Fibroblast of pulmonary artery (primary cell): ENCODE data around the gene MTCL3.

ENCODE experiments used
- DNase-seq: peaks from one replicate; pipeline ENCODE4 v3.0.0-alpha.2; 2010; ENCODE audit warnings: low read depth
- H3K4me3 ChIP-seq: replicated peaks from 2 replicates; pipeline ENCODE4 v1.5.1; 2011; ENCODE audit warnings: low read depth, mild to moderate bottlenecking, control low read depth, low read length, moderate library complexity
- TF ChIP-seq, protein P1 (sequence below): IDR thresholded peaks from 2 replicates; pipeline ENCODE4 v1.5.1; 2011; ENCODE audit warnings: mild to moderate bottlenecking, control low read depth, low read length, inconsistent platforms; ENCODE audit errors: missing control alignments

The MTCL3 gene

DNA sequence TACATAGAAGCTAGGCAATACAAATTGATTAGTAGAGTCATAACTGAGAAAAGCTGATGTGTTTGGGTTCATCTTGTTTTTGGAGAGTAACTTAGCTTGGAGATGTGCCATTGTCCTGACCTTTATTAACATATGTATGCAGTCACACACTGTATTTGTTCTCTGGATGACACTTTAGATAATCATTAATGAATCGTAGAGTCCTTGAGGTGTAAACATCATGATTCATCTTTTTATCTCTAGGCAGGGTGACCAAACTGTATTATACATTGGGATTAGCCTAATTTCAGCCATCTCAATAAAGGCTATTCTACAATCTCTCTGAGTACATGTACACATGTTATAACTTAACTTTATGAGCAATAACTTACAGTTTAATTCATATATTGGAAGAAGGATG, 3.6 kb upstream of the MTCL3 start:
- no peak for DNase-seq
- no peak overlapping the region for H3K4me3 ChIP-seq
- TF ChIP-seq, protein P1, sequence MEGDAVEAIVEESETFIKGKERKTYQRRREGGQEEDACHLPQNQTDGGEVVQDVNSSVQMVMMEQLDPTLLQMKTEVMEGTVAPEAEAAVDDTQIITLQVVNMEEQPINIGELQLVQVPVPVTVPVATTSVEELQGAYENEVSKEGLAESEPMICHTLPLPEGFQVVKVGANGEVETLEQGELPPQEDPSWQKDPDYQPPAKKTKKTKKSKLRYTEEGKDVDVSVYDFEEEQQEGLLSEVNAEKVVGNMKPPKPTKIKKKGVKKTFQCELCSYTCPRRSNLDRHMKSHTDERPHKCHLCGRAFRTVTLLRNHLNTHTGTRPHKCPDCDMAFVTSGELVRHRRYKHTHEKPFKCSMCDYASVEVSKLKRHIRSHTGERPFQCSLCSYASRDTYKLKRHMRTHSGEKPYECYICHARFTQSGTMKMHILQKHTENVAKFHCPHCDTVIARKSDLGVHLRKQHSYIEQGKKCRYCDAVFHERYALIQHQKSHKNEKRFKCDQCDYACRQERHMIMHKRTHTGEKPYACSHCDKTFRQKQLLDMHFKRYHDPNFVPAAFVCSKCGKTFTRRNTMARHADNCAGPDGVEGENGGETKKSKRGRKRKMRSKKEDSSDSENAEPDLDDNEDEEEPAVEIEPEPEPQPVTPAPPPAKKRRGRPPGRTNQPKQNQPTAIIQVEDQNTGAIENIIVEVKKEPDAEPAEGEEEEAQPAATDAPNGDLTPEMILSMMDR, result no peak

- DNase-seq, result peak; percentile 44
- H3K4me3 ChIP-seq, result no peak overlapping the region
- TF ChIP-seq, protein P1, result no peak
These were observed 931 bp upstream of the MTCL3 start for GRCh38 chr6:127520066-127520465.

DNA sequence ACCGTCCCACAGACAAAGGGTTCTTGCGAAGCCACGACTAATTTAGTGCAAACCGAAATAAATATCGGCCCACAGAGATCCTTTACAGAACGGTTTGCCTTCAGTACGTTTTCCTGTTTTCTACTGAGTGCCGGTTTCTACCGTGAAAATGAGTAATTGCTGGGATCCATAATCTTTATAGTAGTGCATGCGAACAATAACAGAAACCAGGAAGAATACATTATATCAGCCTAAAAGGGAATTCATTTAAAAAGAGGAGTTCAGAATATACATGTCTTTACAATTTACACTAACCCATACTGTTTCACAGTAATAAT, 292 bp upstream of the MTCL3 start:
- no peak for DNase-seq
- H3K4me3 ChIP-seq, result peak overlapping the region; percentile 47
- TF ChIP-seq, protein P1, result no peak

GRCh38 chr6:127518191-127518709, 885 bp downstream of the MTCL3 start:
- peak overlapping the region; percentile 47 for H3K4me3 ChIP-seq
- no peak for DNase-seq

DNA sequence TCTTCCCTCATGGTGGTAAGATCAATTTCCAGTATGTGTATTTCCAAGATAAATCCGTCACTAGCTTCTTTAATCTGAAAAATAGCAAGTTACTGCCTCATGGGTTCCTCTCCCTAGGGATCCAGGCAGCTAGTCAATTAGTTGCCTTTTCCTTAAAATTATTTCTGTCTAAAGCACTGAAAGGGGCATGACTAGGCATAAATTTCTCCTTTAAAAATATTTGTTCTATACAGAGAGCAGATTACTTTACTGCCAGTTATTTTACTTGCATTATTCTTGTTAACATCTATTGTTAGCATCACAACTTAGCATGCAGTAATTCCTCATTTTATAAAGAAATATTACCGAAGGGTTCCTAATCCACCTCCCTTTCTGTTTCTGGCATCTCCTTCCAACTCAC, 1.4 kb downstream of the MTCL3 start:
- no peak for DNase-seq
- H3K4me3 ChIP-seq, result peak overlapping the region; percentile 47
- TF ChIP-seq, protein P1, result no peak

More at GRCh38 chr6:127518191-127518709, 885 bp downstream of the MTCL3 start:
- TF ChIP-seq, protein P1, result no peak

GRCh38 chr6:127516662-127517273, 2.4 kb downstream of the MTCL3 start:
- TF ChIP-seq, protein P1, result peak; percentile 74

More at GRCh38 chr6:127516662-127517273, 2.4 kb downstream of the MTCL3 start:
- DNase-seq, result peak; percentile 56
- H3K4me3 ChIP-seq, result peak overlapping the region; percentile 69
